ENCODE data around the gene TJAP1. TPM values are rescaled to one million over a fixed set of nuclear protein-coding genes. Genes with fewer than 3 reads are reported as not detected.

The TJAP1 gene
- polyA plus RNA-seq, 2 of the 4 experiments (the other 2 are of a cell fraction), result 13.1 to 15.7 TPM

DNA sequence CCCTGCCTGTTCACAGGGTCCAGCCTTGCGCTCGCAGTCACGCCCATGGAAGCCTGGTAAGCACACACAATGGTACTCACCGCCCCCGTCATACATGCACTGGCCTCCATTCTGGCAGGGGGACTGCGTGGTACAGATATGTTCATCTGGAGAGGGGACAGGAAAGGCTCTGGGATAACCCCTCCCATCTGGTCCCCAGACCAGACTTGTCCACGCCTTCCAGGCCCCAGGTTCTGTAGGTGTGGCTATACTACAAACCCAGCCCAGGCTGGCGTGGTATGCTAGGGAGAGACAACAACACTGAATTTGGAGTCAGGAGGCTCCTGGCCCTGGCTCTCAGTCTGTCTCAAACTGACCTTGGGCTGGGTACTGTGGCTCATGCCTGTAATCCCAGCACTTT lies 25.4 kb upstream of the TJAP1 start:
- no peak for TF ChIP-seq HEYL (CRISPR knock-in tag; IDR thresholded peaks at IDR 0.05)
- TF ChIP-seq ELK1 (IDR thresholded peaks at IDR 0.05; ENCODE audit: low read depth, low read length), result no peak
- TF ChIP-seq, protein P1, sequence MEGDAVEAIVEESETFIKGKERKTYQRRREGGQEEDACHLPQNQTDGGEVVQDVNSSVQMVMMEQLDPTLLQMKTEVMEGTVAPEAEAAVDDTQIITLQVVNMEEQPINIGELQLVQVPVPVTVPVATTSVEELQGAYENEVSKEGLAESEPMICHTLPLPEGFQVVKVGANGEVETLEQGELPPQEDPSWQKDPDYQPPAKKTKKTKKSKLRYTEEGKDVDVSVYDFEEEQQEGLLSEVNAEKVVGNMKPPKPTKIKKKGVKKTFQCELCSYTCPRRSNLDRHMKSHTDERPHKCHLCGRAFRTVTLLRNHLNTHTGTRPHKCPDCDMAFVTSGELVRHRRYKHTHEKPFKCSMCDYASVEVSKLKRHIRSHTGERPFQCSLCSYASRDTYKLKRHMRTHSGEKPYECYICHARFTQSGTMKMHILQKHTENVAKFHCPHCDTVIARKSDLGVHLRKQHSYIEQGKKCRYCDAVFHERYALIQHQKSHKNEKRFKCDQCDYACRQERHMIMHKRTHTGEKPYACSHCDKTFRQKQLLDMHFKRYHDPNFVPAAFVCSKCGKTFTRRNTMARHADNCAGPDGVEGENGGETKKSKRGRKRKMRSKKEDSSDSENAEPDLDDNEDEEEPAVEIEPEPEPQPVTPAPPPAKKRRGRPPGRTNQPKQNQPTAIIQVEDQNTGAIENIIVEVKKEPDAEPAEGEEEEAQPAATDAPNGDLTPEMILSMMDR (IDR thresholded peaks at IDR 0.05), result no peak
- TF ChIP-seq, protein P2, sequence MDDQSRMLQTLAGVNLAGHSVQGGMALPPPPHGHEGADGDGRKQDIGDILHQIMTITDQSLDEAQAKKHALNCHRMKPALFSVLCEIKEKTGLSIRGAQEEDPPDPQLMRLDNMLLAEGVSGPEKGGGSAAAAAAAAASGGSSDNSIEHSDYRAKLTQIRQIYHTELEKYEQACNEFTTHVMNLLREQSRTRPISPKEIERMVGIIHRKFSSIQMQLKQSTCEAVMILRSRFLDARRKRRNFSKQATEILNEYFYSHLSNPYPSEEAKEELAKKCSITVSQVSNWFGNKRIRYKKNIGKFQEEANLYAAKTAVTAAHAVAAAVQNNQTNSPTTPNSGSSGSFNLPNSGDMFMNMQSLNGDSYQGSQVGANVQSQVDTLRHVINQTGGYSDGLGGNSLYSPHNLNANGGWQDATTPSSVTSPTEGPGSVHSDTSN (IDR thresholded peaks at IDR 0.05), result no peak
- TF ChIP-seq BHLHE40 (IDR thresholded peaks at IDR 0.05; ENCODE audit: low read depth, low read length), result no peak
- TF ChIP-seq ZC3H11A (IDR thresholded peaks at IDR 0.05), result no peak
- TF ChIP-seq PHF8 (IDR thresholded peaks at IDR 0.05; ENCODE audit: borderline replicate concordance, low read depth), result no peak
- no peak for TF ChIP-seq TFCP2L1 (CRISPR knock-in tag; IDR thresholded peaks at IDR 0.05)
- TF ChIP-seq KDM1A (IDR thresholded peaks at IDR 0.05; ENCODE audit: low read depth), result no peak
- TF ChIP-seq RAD21 (conservative IDR thresholded peaks at IDR 0.05 in 1 of 2, IDR thresholded peaks at IDR 0.05 in 1 of 2), result no peak
- Histone ChIP-seq H3K4me1 (peaks cover 7% of the 10 kb centered on the region; the same call in 1 of the 3 replicates), H3K27ac (no peak overlapping the region), H3K4me2 (no peak overlapping the region), H3K4me3 (no peak overlapping the region), H3K9me3 (no peaks in the 10 kb centered on the region)
- 97% methylated on average over 5 of the region's 8 CpGs for WGBS (ENCODE audit: missing lambda C conversion rate)
- DNase-seq (ENCODE audit: low read depth in 1 of 2, low spot score in 1 of 2) (no peak), ATAC-seq (no peak), FAIRE-seq (no peak)
- ChIA-PET CTCF (interaction anchor here (1.8 to 8.4 kb wide), 4 partner anchors 8 to 55 kb away, joined by 7 to 62 read pairs (median 14); no protein-coding TSS in a partner anchor), POLR2A (no interaction called here)

DNA sequence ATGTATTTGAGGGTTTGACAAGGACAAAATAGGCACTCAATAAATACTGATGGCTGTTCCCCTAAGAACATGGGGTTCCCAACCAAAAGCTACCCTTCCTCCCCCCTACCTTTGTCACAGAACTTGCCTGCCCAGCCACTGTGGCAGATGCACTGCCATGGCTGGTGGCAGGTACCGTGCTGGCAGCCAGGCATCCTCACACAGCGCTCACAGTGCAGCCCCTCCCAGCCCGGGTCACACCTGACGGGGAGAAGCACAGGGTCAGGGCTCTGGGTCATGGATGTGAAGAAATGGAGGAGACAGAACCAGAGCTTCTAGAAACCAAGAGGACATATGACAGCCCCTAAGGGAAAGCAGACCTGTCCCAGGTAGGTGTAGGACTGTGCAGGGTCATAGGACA lies 24.5 kb upstream of the TJAP1 start:
- no peak for DNase-seq (ENCODE audit: low read depth in 1 of 2, low spot score in 1 of 2)
- no peak for ATAC-seq
- Histone ChIP-seq H3K4me1 (peaks cover 10% of the 10 kb centered on the region; the same call in 1 of the 3 replicates), H3K4me2 (no peak overlapping the region), H3K27ac (no peak overlapping the region), H3K4me3 (no peak overlapping the region), H3K9me3 (no peaks in the 10 kb centered on the region)
- WGBS (ENCODE audit: missing lambda C conversion rate), result 97% methylated on average over 4 of the region's 4 CpGs
- no peak for FAIRE-seq
- POLR2A ChIA-PET, result no interaction called here
- CTCF ChIA-PET, result interaction anchor here (2.3 to 8.4 kb wide), 3 partner anchors 9 to 54 kb away, joined by 7 to 62 read pairs (median 22); no protein-coding TSS in a partner anchor
- TF ChIP-seq HOXA7 (CRISPR knock-in tag; IDR thresholded peaks at IDR 0.05) (no peak), TP53 (CRISPR knock-in tag; IDR thresholded peaks at IDR 0.05) (no peak), ZFP36 (IDR thresholded peaks at IDR 0.05; ENCODE audit: borderline replicate concordance, partially characterized antibody) (no peak), HDAC2 (IDR thresholded peaks at IDR 0.05) (no peak), RFX5 (IDR thresholded peaks at IDR 0.05) (no peak), HEYL (CRISPR knock-in tag; IDR thresholded peaks at IDR 0.05) (no peak), JUNB (IDR thresholded peaks at IDR 0.05) (no peak), ELK1 (IDR thresholded peaks at IDR 0.05; ENCODE audit: low read depth, low read length) (no peak), POLR2A (IDR thresholded peaks at IDR 0.05; ENCODE audit: low read length) (no peak), EP300 (IDR thresholded peaks at IDR 0.05) (no peak), CBX8 (IDR thresholded peaks at IDR 0.05) (no peak), JUN (IDR thresholded peaks at IDR 0.05) (no peak)
- TF ChIP-seq, protein P2 (IDR thresholded peaks at IDR 0.05), result no peak
- TF ChIP-seq, protein P3, sequence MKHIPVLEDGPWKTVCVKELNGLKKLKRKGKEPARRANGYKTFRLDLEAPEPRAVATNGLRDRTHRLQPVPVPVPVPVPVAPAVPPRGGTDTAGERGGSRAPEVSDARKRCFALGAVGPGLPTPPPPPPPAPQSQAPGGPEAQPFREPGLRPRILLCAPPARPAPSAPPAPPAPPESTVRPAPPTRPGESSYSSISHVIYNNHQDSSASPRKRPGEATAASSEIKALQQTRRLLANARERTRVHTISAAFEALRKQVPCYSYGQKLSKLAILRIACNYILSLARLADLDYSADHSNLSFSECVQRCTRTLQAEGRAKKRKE (CRISPR knock-in tag; IDR thresholded peaks at IDR 0.05; ENCODE audit: low read depth), result no peak

All from A549 (cell line).